ENCODE measurements around the gene GSG1L2.

GSG1L2 gene

GRCh38 chr17:9798008-9798407 is 23.9 kb downstream of the GSG1L2 start:
- no peak for DNase-seq
- no peak for TF ChIP-seq CTCF (IDR thresholded peaks at IDR 0.05; ENCODE audit: low read depth, low read length, missing control alignments)
- in situ Hi-C loops (cut with HindIII; ENCODE audit: low pct_ligation_motif_present, low sequenced_read_pairs): no loop called here

DNA sequence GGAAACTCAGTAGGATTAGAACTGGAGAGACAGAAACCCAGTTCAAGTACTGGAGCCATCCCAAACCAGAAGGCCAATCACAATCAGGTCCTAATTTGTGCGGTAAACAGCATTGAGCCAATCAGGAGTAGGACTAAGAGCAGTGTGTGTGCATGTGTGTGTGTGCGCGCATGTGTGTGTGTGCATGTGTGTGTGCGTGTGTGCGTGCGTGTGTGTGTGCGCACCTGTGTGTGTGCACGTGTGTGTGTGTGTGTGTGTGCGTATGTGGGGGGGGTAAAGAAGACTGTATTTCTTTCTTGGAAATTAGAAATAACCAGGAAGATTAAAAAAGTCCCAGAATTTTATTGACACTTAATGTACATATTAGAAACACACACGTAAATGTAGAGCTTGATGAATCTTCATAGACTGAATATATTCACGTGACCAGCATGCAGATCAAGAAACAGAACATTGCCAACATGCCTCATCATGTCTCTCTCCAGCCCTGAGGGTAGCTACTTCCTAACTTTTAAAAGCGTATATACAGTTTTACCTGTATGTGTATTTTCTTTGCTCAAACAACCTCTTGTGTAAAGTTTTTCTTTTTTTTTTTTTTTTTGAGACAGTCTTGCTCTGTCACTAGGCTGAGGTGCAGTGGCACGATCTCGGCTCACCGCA is 29.6 kb downstream of the GSG1L2 start:
- in situ Hi-C loops (cut with HindIII; ENCODE audit: low pct_ligation_motif_present, low sequenced_read_pairs): no loop called here
- H3K4me3 ChIP-seq (ENCODE audit: low read depth, low read length): no peak overlapping the region
- no peak overlapping the region for H3K27ac ChIP-seq
- H3K27me3 ChIP-seq (replicated peaks): no peaks in the 10 kb centered on the region
- no peak for TF ChIP-seq CTCF (IDR thresholded peaks at IDR 0.05; ENCODE audit: low read depth, low read length, missing control alignments)
- no peaks in the 10 kb centered on the region for H3K36me3 ChIP-seq (replicated peaks)
- no peak for DNase-seq

More at GRCh38 chr17:9798008-9798407, 23.9 kb downstream of the GSG1L2 start:
- Histone ChIP-seq H3K4me3 (ENCODE audit: low read depth, low read length) (no peak overlapping the region), H3K36me3 (replicated peaks) (no peaks in the 10 kb centered on the region), H3K27me3 (replicated peaks) (no peaks in the 10 kb centered on the region), H3K27ac (no peak overlapping the region)

GRCh38 chr17:9790889-9791876 is 30.7 kb downstream of the GSG1L2 start, which contains the start of gene DHRS7C:
DHRS7C (minus strand) TSS chr17:9791592; CDS start chr17:9791284, 308 bp downstream.
- Histone ChIP-seq H3K27ac (no peak within 1 kb of the TSS), H3K36me3 (replicated peaks) (no peaks in the 10 kb centered on the region), H3K4me3 (ENCODE audit: low read depth, low read length) (no peak within 1 kb of the TSS), H3K27me3 (replicated peaks) (no peaks in the 10 kb centered on the region)
- in situ Hi-C loops (cut with HindIII; ENCODE audit: low pct_ligation_motif_present, low sequenced_read_pairs): no loop called here
- TF ChIP-seq CTCF (IDR thresholded peaks at IDR 0.05; ENCODE audit: low read depth, low read length, missing control alignments): no peak
- DNase-seq: no peak

DNA sequence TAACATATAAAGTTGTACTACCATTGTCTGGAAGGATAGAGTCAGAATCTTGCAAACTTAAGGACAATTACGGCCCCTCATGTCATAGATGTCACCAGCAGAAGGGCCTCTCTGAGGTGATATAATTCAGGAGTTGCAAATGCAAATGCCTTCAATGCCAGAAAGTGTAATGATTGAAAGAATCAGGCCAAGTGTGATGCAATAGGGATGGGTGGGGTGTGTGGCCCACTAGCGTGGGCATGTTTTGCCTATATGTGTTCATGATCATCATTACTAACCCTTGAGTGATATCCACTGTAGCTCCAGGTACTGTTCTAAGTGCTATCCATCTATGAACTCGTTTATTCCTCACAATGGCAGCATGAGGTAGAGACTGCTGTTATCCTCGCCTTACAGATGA is 31.6 kb downstream of the GSG1L2 start:
- Histone ChIP-seq H3K36me3 (replicated peaks) (no peaks in the 10 kb centered on the region), H3K4me3 (ENCODE audit: low read depth, low read length) (no peak overlapping the region), H3K27ac (no peak overlapping the region), H3K27me3 (replicated peaks) (no peaks in the 10 kb centered on the region)
- DNase-seq: no peak
- in situ Hi-C loops (cut with HindIII; ENCODE audit: low pct_ligation_motif_present, low sequenced_read_pairs): no loop called here
- TF ChIP-seq CTCF (IDR thresholded peaks at IDR 0.05; ENCODE audit: low read depth, low read length, missing control alignments): no peak

GRCh38 chr17:9788601-9789000 is 33.3 kb downstream of the GSG1L2 start:
- H3K27ac ChIP-seq: no peak overlapping the region
- no peaks in the 10 kb centered on the region for H3K27me3 ChIP-seq (replicated peaks)
- no peaks in the 10 kb centered on the region for H3K36me3 ChIP-seq (replicated peaks)
- TF ChIP-seq CTCF (IDR thresholded peaks at IDR 0.05; ENCODE audit: low read depth, low read length, missing control alignments): no peak
- in situ Hi-C loops (cut with HindIII; ENCODE audit: low pct_ligation_motif_present, low sequenced_read_pairs): no loop called here
- H3K4me3 ChIP-seq (ENCODE audit: low read depth, low read length): no peak overlapping the region
- no peak for DNase-seq

All from brain microvascular endothelial cell (primary cell).